Tibial nerve (tissue), 3 donors: ENCODE results near the gene CNTNAP5.

ENCODE experiments used
- POLR2A ChIP-seq, 2 donors: fragments of 450-650 bp; IDR thresholded peaks; one replicate each; pipeline ENCODE4 v1.6.1; 2017; ENCODE audit warnings: antibody characterized with exemption in 2 of 2, mild to moderate bottlenecking in 2 of 2, moderate library complexity in 2 of 2
- TF ChIP-seq, protein P1 (sequence below), 5 experiments: fragments of 200-600 bp in 3 of 5; fragments of 450-650 bp in 2 of 5; sonication (generic) in 3 of 5; IDR thresholded peaks; one replicate each; pipeline ENCODE4 v1.5.1; 2016 to 2019; ENCODE audit warnings: antibody characterized with exemption in 5 of 5, mild to moderate bottlenecking in 3 of 5, moderate library complexity in 2 of 5

DNA sequence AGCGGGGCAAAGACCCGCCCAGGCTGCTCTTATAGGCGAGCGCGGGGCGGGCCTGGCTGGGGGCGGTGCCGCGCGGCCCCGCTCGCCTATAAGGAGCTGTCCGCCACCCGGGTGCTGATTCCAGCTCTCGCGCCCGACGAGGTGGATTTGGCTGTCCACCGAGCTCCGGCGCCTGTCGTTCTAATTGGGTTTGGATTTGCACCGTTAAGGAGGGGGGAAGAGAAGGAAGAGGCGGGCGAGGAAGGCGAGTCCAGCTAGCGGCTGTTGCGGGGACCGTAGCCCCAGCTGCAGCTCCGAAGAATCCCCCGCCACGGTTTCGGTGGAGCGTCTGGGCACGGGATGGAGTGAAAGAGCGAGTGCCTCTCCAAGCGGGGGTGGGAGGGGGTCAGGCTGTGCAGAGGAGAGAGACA is at the start of gene CNTNAP5:
- TF ChIP-seq POLR2A (IDR thresholded peaks at IDR 0.05): no peak
- TF ChIP-seq, protein P1, sequence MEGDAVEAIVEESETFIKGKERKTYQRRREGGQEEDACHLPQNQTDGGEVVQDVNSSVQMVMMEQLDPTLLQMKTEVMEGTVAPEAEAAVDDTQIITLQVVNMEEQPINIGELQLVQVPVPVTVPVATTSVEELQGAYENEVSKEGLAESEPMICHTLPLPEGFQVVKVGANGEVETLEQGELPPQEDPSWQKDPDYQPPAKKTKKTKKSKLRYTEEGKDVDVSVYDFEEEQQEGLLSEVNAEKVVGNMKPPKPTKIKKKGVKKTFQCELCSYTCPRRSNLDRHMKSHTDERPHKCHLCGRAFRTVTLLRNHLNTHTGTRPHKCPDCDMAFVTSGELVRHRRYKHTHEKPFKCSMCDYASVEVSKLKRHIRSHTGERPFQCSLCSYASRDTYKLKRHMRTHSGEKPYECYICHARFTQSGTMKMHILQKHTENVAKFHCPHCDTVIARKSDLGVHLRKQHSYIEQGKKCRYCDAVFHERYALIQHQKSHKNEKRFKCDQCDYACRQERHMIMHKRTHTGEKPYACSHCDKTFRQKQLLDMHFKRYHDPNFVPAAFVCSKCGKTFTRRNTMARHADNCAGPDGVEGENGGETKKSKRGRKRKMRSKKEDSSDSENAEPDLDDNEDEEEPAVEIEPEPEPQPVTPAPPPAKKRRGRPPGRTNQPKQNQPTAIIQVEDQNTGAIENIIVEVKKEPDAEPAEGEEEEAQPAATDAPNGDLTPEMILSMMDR (IDR thresholded peaks at IDR 0.05): no peak
